GM21528 (cell line): ENCODE measurements around the gene THSD4.

ENCODE experiments used
- ATAC-seq: cut with Tn5 transposase; IDR thresholded peaks from one replicate; pipeline ENCODE4 v1.9.1; 2021; ENCODE audit warnings: mild to moderate bottlenecking, moderate library complexity; ENCODE audit not compliant: unreplicated experiment, low FRiP score

Gene THSD4

DNA sequence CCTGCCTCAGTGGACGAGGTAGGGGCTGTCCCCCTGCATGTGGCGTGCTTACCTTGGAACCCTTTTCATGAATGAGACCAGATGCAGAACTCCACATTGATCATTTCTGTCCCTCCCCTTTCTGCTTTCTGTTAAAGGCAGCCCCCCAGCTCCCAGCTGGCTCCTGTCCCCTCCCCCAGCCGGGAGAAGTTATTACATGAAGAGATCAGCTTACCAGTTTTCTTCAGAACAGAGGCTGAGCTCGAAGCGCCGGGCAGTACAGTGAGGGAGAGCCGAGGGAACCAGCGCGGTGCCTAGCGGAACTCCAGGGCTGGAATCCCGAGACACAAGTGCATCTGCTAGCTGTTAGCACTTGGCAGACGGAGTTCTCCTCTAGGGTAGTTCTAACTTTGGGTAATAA, 431.7 kb downstream of the THSD4 start:
- no peak for ATAC-seq

DNA sequence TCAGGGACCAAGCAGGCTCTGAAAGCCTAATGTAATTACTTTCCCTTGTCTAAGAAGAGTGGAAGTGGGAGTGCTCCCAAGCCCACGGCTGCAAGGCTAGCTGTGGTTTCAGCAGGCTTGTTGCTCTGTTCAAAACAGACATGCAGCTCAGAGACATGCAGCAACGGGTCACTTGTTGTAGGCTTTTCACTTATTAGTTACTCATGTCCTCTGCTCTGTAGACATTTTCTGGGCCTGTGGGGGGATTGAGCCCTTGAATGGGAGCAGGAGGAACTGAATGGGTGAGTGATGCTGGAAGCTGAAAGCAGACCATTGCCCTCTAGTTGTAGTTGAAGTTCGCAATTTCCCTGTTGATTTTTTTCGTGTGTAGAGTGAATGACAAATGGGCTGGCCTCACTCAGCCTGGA, 433.1 kb downstream of the THSD4 start:
- ATAC-seq: no peak

DNA sequence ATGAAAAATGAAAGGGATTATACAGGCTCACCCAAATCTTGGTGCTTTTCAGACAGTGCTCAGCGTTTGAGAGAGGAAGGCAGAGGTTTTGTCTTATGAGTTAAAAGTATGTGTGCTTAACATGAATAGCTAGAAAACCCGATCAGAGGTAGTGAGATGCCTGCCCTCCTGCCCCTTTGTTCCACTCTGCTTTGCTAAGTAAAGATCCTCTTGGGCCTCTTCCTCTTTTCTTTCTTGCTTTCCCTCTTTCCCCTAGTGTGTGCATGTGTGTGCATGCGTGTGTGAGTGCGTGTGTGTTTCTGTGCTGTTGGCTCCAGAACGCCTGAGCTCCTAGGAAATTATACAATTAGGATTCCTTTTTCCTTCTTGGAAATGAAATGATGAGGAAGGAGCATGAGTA, 433.8 kb downstream of the THSD4 start:
- no peak for ATAC-seq

DNA sequence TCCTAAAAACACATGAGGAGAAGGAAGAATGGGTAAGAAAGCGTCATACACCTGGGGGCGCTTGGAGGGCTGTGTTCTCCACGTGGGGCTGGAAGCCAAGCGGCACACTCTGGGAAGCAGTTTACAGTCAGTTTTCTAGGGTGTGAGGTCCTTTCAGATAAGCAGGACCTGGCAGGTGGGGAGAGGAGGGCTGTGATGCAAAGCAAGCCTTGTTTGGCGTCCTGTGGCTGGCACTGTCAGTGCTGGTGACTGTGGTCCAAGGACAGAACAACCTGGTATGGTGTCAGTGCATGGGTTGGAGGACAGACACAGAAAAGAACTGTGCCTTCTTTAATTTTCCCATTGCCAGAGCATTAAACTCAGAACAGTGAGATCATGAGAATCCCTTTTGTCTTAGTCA, 434.4 kb downstream of the THSD4 start:
- ATAC-seq: no peak

DNA sequence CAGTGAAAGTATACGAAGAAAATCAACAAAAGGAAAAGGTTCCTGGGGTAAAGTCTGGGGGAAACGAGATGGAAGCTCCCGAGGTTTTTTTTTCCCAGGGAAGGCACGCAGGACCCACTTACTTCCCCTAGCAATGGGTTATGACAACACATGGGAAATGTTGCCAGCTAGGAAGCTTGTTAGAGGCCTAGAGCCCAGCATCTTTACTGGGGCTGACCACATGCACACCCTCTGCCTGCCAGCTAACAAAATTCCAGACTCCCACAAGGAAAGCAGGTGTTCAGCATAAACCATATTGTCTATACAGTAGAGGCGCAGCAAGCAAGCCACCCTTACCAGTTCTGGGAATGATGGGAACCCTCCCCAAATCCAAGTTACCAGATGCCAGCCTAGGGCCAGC, 436.3 kb downstream of the THSD4 start:
- no peak for ATAC-seq

DNA sequence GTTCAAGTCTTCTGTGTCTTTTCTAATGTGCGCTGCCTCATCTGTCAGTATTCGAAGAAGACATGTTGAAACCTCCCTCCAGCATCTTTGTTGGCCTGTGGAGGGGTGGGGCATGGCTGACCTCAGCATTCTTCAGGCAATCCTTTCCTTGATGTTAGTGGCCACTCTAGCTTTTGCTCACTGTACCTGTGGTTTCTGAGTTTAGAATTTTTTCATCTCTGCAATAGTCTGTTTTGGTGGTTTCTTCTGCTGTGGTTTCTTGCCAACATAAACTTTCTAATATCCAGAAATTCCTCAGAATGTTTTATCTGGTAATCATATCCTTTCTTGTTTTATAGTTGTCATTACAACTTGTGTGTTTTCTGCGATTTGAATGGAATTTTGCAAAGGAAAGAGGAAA, 443.8 kb downstream of the THSD4 start:
- no peak for ATAC-seq

DNA sequence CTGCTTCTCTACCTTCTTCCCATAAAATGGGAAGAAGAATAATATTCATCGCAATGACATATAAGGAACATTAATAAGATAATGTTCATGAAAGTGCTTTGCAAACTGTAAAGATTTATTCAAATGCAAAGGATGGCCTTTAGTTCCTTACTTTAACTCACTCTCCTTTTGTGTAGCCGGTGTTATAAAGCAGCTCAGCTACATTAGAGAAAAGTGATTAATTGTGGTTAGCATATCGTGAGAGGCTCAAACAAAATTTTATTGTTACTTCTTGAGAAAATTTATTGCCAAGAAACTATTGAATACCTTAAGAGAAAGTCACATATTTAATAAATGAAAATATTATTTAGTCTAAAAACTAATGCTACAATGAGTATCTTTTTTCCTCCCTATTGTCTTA, 444.3 kb downstream of the THSD4 start:
- no peak for ATAC-seq

DNA sequence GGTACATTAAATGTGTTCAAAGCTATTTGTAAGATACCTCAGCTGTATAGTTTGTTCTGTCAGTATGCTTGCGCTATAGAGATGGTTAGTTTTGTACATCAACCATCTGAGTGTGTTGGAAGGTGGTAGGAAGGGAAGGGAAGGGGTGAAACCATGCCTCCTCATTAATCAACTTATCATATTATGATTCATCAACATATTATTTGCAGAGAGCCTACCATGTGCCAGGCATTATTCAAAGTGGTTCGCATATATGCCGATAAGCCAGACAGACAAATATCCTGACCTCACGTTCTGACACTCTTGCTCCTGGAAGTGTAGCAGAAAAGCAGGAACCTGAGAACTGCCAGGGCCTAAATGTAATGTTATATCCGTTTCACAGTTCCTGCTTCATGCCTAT, 447.0 kb downstream of the THSD4 start:
- no peak for ATAC-seq

DNA sequence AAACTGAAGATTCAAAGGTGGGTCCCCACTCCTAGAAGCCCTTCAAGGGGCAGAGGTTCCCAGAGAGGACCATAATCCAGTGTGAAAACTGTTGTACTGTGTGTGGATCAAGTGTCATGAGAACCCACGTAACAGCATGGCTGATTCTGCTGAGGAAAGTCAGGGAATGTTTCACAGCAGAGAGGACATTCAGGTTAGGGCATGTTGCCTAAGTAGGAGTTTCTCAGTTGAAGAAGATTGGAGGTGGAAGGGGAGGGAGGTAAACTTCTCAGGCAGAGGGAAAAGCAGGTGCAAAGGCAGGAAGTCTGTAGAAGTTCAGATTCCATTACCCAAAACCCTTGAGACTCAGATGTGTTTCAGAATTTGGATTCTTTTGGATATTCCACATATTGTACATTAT, 448.9 kb downstream of the THSD4 start:
- ATAC-seq: no peak

DNA sequence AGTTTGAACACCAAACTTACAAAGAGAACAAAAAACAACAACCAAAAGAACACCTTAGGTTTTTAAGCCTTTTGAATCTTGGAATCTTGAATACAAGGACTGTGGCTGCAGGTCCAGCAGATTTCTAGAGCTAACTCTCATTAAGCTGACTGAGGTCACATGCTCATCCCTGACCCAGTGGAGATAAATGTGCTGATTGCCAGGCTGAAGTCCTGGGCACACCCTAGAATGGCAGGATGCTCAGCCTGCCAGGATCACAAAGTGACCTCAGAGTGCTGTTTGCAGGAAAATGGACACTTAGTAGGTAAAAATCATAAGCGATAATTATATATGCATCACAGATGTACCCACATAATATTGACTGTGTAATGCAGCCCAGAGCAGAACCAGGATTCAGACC, 449.7 kb downstream of the THSD4 start:
- no peak for ATAC-seq

DNA sequence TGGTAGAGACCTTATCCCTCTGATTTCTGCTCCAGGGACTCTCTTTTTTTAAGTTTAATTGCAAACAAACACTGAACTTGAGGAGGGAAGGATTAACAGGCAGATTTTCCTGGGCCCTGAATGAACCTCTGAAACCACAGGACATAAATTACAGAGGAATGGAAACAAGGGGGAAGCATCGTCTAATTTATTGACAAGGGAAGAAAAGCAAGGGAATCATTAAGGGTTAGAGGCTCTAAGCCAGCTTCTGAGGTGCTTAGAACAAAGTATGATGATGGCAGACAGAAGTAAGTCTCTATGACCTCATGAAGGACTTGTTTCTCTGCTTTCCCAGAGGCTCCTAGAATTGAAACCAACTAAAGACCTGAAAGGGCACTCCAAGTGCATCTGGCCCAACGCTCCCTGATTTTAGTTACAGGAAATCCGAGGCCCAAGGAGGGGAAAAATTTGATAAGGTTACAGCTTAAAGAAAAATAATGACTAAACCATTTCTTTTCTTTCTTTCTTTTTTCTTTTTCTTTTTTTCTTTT, 450.4 kb downstream of the THSD4 start:
- no peak for ATAC-seq

DNA sequence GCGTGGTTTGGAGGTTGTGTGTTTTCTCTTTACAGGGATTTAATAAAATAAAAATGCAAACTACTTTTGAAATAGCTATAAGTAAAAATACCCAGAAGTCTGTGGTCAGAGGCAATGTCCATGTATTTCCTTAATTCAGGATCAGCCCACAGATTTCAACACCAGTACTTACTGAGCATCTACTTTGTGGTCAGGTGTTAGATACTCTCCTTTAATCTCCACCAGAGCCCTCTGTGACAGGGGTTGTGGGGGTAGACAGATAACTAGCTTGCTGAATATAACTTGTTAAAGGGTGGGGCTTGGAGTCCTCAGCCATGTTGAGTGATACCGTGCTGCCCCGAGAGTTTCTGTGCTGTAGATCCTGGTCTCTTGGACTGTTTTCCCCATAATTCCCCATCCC, 451.0 kb downstream of the THSD4 start:
- ATAC-seq: no peak

DNA sequence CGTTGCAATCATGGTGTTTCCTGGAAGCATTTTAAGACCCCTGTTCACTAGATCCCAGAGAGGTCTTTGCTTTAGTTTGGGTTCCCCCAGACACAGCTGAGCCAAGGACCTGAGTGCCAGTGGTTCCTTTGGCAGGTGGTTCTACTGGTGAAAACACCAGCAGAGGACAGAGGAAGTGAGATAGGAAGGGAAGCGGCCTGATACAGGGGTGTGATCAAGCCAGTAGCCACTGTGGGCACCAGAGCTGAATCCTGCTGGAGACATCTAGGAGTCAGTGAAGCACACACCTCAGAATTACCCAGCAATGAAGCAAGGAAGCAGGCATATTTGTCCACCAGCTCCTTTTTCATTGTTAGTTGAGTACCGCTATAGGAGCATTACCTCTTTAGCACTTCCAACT, 451.9 kb downstream of the THSD4 start:
- no peak for ATAC-seq

DNA sequence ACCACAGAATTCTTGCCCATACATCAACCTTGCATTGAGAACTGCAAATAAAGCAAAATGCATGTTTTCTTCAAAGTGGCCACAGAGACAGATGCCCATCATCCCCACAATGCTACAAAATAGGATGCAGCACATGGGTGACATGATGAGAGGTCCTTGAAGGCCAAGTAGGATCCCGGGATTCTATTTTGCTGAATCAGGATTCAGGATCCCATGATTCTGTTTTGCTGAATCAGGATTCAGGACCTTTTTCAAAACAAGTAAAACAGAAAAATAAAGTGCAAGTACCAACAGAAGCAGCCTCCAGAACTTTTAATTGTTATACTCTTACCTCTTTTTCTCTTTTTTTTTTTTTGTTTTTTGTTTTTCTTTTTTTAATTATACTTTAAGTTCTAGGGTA, 453.0 kb downstream of the THSD4 start:
- ATAC-seq: no peak

DNA sequence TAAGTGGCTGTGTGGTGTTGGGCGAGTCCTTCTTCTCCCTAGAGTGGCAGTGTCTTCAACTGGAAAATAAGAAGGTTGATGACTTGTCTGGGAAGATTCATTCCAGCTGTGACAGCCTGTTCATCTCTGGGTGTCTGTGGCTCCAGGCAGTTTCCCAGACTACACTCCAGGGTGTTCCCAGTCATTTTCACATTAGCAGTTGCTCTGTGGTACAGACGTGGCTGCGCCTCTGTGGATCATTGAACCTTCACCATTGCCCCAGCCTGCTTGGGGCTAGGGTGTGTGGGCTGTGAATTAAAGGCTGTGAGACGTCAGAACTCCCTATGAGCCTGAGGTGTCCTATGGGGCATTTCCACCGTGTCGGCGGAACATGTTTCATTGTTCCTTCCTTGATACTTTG, 455.5 kb downstream of the THSD4 start:
- no peak for ATAC-seq

DNA sequence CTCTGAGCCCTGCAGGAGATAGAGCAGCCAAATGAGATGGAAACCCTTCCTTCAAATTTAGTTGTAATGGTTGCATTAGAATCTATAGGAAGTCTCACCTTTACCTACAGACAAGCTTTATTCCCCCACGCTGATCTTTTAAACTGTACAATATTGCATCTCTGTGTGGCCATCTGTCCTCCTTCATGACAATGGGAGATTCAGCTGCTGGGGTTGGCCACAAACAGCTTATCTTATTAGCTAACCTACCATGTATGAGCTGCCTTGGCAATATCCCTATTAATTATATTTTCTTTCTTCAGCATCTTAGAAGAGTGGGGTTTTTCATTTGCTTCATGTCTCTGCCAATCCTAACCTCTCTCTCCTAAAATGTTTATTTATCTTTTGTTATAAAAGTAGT, 456.4 kb downstream of the THSD4 start:
- no peak for ATAC-seq

DNA sequence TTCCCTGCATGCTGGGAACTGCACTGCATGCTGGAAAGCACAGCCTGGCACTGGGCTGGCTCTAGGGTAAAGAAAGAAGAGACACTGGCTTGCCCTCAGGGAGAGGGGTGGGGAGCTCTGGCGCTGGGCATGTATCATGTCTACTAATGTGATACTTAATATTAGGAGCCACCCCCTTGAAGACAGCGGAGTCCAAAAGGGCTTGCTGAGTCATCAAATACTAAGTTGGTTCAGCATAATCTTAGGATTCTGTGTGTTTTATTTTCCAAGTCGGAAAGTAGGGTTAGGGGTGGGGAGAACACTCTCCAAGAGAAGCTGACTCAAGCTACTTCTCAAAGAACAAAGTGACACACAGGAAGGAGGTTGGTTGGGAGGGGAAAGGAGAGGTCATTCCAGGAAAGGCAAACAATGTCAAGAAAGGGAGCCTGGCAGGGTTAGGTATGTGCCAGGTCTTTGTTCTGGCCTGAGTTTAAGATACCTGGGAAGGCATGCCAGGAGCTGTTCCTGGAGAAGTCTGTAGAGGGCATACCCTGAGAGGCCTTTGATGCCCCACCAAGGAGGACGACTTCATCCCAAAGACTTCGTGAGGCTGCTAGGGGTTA, 457.3 kb downstream of the THSD4 start:
- ATAC-seq: no peak

DNA sequence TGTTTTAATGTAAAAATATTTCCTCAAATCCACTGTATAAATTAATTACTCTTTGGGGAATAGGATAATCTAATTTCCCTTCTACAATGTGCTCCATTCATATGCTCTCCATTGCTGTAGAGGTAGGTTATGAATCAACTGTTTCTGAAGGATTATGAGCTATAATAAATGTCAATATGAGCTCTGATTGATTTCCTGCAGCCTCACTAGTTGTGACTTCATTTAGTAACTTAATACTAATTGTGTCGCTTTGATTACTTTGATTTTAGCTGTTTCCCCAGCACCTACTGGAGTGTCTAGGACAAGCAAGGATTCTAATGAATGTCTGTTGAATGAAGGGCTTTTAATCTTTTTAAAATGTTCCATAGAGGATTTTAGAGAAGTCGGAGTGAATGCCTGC, 458.3 kb downstream of the THSD4 start:
- no peak for ATAC-seq

DNA sequence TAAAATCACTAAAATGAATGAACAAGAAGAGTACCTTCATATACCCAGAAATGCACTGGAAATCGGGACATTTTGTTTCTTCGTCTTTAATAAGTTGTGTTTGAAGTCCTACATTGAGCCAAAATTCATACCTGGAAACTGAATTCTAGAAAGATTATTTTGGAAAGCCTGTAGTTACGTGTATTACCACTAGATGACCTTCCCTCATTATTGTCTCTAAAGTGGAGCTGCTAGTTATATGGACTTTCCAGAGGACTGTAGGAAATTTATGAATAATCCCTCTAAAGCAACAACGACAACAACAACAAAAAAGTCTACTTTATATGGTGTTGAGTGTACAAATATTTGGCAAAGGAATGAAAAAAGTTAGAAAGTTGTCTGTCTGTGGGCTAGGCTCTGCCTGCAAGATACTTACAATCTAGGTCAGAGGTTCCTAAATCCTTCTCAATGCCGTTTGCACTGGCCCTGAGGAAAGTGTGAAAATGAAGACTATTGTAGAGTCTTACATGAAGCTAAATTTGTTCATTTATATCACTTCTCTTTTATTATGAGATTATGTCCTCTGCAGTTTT, 460.3 kb downstream of the THSD4 start:
- ATAC-seq: no peak

DNA sequence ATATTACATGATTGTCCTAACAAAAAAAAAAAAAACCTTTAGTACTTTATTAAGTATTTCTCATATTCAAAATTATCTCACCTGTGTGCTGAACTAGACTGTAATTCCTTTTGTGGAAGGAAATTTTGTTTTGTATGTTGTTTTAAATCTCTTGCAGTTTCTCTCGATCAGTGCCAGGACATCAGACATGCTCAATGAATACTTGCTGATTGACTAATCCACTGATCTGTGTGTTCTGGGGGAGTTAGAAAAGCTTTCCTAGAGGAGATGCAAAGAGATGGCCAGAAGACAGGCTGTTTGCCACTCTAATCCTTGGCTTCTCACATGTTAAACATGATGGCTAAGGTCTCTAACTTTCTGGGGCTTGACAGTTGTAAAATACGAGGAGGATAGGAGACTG, 461.8 kb downstream of the THSD4 start:
- no peak for ATAC-seq

DNA sequence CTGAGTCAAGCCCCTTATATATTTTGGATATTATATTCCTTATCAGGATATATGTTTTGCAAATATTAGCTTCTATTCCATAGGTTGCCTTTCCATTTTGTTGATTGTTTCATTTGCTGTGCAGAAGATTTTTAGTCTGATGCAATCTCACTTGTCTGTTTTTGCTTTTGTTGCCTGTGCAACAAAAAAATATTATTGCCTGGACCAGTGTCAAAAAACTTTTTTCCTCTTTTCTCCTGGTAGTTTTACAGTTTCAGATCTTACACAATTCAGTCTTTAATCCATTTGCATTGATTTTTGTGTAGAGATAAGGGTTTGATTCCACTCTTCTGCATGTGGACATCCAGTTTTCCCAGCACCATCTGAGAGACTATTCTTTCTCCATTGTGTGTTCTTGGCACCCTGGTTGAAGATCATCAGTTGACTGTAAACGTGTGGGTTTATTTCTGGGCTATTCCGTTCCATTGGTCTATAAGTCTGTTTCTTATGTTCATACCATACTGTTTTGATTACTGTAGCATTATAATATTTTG, 466.2 kb downstream of the THSD4 start:
- ATAC-seq: no peak

DNA sequence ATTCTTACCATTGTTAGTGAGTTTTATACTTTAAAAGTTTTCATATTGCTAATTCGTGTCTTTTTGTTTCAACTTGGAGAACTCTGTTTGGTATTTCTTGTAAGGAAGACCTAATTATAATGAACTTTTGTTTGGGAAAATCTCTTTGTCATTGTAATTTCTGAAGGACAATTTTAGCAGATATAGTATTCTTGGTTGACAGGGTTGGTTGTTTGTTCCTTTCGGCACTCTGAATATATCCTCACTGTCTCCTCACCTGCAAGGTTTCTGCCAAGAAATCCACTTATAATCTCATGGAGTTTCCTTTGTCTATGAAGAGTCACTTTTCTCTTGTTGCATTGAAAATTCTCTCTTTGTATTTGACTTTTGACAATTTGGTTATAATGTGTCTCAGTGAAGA, 469.9 kb downstream of the THSD4 start:
- ATAC-seq: no peak
